Choroid plexus epithelial cell (primary cell): Measurements from ENCODE around the gene PHF12.

Experiments used
- DNase-seq: peaks from one replicate; pipeline ENCODE4 v3.0.0-alpha.2; 2010; ENCODE audit warnings: low read depth
- H3K4me3 ChIP-seq: 2 replicates; pipeline ENCODE4 v1.5.1; 2011; ENCODE audit warnings: low read depth, mild to moderate bottlenecking, control low read depth, low read length, moderate library complexity
- TF ChIP-seq, protein P1 (sequence below): conservative IDR thresholded peaks from 2 replicates; pipeline ENCODE4 v1.5.1; 2011; ENCODE audit warnings: low read depth, mild to moderate bottlenecking, control low read depth, inconsistent platforms, low read length, moderate library complexity

The PHF12 gene

DNA sequence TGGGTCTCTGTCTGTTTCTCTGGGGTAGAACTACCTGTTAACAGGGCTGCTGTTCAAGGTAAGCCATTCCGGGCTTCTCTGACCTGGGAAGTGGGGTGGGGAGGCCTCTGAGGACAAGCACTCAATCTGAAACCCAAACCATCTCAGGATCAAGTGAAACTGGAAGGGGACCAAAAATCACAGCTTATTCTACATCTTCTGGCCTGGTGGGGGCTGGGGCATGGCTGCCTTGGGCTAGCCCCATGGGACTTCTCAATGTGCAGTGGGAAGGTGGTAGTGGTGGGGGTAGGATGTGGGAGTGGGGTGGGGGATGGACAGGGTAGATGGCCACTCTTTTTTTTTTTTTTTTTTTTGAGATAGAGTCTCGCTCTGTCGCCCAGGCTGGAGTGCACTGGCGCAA lies 59.3 kb downstream of the PHF12 start:
- TF ChIP-seq, protein P1, sequence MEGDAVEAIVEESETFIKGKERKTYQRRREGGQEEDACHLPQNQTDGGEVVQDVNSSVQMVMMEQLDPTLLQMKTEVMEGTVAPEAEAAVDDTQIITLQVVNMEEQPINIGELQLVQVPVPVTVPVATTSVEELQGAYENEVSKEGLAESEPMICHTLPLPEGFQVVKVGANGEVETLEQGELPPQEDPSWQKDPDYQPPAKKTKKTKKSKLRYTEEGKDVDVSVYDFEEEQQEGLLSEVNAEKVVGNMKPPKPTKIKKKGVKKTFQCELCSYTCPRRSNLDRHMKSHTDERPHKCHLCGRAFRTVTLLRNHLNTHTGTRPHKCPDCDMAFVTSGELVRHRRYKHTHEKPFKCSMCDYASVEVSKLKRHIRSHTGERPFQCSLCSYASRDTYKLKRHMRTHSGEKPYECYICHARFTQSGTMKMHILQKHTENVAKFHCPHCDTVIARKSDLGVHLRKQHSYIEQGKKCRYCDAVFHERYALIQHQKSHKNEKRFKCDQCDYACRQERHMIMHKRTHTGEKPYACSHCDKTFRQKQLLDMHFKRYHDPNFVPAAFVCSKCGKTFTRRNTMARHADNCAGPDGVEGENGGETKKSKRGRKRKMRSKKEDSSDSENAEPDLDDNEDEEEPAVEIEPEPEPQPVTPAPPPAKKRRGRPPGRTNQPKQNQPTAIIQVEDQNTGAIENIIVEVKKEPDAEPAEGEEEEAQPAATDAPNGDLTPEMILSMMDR: no peak
- no peak overlapping the region for H3K4me3 ChIP-seq
- DNase-seq: no peak

DNA sequence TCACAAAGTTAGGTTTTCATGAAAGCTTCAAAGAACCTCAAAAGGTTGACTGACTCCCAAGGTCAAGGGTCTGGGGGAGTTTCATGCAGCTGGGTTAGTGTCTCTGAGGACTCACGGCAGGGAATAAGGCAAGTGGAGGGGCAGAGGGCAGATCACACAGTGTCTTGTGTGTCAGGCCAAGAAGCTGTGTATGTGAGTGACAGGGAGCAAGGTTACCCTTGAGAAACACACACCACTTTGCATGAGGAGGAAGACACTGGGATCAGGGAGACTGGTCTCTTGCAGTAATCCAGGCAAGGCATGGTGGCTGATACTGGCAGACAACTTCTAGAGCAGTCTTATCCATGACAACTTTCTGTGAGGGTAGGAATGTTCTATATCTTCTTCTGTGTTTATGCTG lies 60.1 kb downstream of the PHF12 start:
- DNase-seq: no peak

DNA sequence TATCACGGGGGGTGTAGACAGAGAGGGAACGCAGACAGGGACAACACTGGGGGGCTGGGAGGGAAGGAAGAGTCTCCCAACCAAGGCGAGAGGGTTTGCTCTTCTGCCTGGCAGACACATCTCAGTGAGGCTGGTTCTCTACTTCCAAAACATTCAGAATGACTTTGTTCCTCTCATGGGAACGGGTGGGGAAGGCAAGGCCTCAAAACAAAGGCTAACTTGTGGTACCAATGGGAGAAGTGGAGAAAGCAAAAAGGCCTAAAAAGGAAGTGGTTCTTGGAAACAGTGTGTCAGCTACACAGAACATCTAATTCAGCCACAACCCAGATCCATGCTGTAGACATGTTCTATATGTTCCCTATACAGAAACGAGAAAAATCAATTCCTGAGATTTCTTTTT lies 61.3 kb downstream of the PHF12 start:
- no peak for DNase-seq
- no peak overlapping the region for H3K4me3 ChIP-seq
- TF ChIP-seq, protein P1: no peak

More for the DNA sequence above, 60.1 kb downstream of the PHF12 start:
- H3K4me3 ChIP-seq: no peak overlapping the region
- TF ChIP-seq, protein P1: no peak

DNA sequence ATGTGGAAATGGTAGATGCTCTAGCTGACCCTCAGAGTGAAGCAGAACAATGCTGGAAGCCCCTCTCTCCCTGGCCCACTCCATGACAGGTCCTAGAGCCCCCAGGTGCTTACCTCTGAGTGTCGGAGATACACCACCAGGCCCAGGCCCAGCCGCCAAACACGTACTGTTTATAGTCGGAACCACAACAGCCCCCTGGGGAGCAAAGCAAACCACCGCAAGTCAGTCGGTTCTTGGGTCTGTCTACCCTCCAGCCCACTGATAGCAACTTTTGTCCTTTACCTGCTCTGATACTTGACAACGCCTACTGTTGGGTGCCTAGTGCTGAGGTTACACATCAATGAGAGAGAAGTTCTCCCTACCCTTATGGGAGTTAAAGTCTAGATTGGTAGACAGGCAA lies 62.5 kb downstream of the PHF12 start:
- TF ChIP-seq, protein P1: no peak
- no peak for DNase-seq
- H3K4me3 ChIP-seq: no peak overlapping the region

DNA sequence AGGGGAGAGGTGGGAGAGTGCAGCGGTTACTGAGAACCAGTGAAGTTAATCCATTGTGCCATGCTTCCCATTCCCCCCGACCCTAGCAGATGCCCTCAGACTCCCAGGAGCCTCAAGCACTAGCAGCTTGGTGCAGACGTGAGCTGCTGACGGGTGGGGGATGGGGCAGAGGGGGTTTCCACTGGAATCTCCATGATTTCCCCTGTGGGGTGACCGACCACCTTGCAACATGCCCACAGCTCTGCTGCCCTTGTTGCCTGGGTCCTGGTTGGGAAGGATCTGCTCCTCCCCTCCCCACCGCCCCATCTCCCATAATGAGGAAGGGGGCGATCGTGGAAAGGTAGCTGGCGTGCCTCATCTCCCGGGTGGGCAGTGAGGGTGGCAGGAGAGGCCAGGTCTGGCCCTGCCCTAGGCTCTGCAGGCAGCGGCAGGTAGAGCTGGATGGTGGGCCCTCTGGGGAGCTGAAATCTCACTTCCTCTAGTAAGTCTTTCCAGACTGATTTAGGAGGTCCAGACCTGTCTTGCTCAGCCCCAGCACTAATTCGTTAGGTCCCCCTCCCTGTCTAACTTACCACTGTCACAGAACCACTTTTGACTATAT lies 63.3 kb downstream of the PHF12 start:
- no peak overlapping the region for H3K4me3 ChIP-seq
- TF ChIP-seq, protein P1: no peak
- no peak for DNase-seq

DNA sequence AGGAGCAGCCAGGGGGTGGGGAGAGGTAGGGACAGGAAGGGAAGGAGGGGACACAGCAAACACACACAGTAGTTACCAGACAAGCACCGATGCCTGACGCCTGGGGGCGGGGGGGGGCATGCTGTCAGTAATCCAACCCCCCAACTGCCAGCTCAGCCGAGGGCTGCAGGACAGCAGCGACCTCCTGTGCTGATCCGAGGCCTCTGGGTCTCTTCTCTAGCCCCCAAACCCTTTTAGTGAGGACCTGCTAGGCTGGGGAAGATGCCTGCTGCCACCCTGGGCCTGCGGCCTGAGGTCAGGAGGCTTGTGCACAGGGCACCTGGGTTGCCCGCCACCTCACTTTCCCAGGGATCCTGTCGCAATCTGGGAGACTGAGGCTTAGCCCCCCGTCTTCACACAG lies 65.4 kb downstream of the PHF12 start:
- no peak overlapping the region for H3K4me3 ChIP-seq
- no peak for DNase-seq
- TF ChIP-seq, protein P1: no peak

DNA sequence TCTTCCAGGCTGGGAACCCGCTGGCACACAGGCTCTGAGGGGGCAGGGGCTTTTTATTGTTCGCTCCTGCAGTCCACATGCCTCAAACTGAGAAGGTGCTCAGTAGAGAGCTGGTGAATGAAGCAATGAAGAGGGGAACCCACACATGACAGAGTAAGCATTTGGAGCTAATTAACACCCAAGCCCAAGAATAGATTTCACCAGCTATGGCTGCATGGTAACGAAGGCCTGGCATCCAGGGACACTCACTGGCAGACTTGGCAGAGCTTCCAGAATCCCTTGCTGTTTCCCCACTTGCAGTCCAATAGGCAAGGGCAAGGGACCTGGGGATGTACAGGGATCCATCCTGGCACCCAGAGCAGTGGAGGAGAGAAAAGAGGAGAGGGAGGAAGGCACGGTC lies 66.0 kb downstream of the PHF12 start:
- no peak overlapping the region for H3K4me3 ChIP-seq
- TF ChIP-seq, protein P1: no peak
- DNase-seq: no peak
